HepG2 (cell line): ENCODE measurements around the gene PEX3. TPM values are rescaled to one million over a fixed set of nuclear protein-coding genes. Genes with fewer than 3 reads are reported as not detected.
"Not testable (repeated sequence)": the region's sequence is repeated elsewhere in the genome, so short reads cannot be mapped to it uniquely, and the experiment has no call there.

Experiments used
- ATAC-seq: fragments of 200-7000 bp; cut with Tn5 transposase; 3 replicates; pipeline ENCODE4 v1.9.1; 2020; ENCODE audit warnings: mild to moderate bottlenecking, moderate library complexity
- BruUV-seq: library from RNA; stranded (reverse); fragments of 400-500 nt; replicated peaks from 2 replicates; lab custom pipeline; 2021; lab: Mats Ljungman, UMichigan
- CTCF ChIA-PET: fragments of 300-600 bp; formaldehyde crosslinking; extraction: SDS; loops from one replicate; lab custom pipeline; 2021; ENCODE audit warnings: low total read pairs, inconsistent platforms, low intra/inter-chr PET ratio; lab: Yijun Ruan, JAX
- POLR2A ChIA-PET: fragments of 350-600 bp; sonication (Branson Sonifier 250); formaldehyde crosslinking; loops from one replicate; lab custom pipeline; 2020; ENCODE audit warnings: antibody characterized with exemption, inconsistent platforms; lab: Yijun Ruan, JAX
- DNase-seq: peaks from one replicate; pipeline ENCODE4 v3.0.0-alpha.2; 2015; ENCODE audit warnings: low spot score
- FAIRE-seq: peaks from 3 replicates; lab custom pipeline; 2011; peaks lifted over from hg19 to GRCh38; lab: Jason Lieb, UNC
- H2AFZ ChIP-seq: one replicate; pipeline ENCODE4 v1.6.1; 2011; ENCODE audit warnings: low read length, inconsistent platforms
- H3K27ac ChIP-seq: fragments of 300-600 bp; 3 replicates; pipeline ENCODE4 v1.8.0; 2011; ENCODE audit warnings: mixed run types, mild to moderate bottlenecking, mixed read lengths, low read length, inconsistent platforms; ENCODE audit not compliant: insufficient read depth; ENCODE audit errors: extremely low read length
- H3K27me3 ChIP-seq, 2 experiments: fragments of 200-600 bp in 1 of 2; 2 replicates in 1 of 2; 3 replicates in 1 of 2; pipeline versions ENCODE4 v1.6.0 to v1.8.0; 2011; ENCODE audit warnings: low read length in 2 of 2, mild to moderate bottlenecking in 2 of 2, moderate library complexity in 2 of 2, inconsistent platforms in 1 of 2; ENCODE audit not compliant: insufficient read depth in 2 of 2, control insufficient read depth in 1 of 2
- H3K36me3 ChIP-seq, 2 experiments: fragments of 200-600 bp in 1 of 2; replicated peaks in 1 of 2; 2 replicates in 1 of 2; 3 replicates in 1 of 2; pipeline versions ENCODE4 v1.5.1 to v1.8.0; 2011; ENCODE audit warnings: low read length in 2 of 2, inconsistent platforms in 1 of 2; ENCODE audit not compliant: insufficient read depth in 2 of 2, control insufficient read depth in 1 of 2
- H3K4me1 ChIP-seq: 2 replicates; pipeline ENCODE4 v1.5.1; 2012; ENCODE audit warnings: low read length, inconsistent platforms; ENCODE audit not compliant: insufficient read depth
- H3K4me2 ChIP-seq: 2 replicates; pipeline ENCODE4 v1.6.0; 2011; ENCODE audit warnings: low read depth, low read length, inconsistent platforms
- H3K4me3 ChIP-seq, 3 experiments: fragments of 200-600 bp in 1 of 3; sonication (generic), shearing (Covaris generic) in 1 of 3; replicated peaks in 1 of 3; 2 replicates each; pipeline ENCODE4 v1.5.1; 2011 to 2016; ENCODE audit warnings: low read length in 3 of 3, inconsistent platforms in 2 of 3, low read depth in 2 of 3, mild to moderate bottlenecking in 2 of 3, control low read depth in 1 of 3, mixed read lengths in 1 of 3; ENCODE audit not compliant: insufficient read depth in 1 of 3
- H3K79me2 ChIP-seq: one replicate; pipeline ENCODE4 v1.6.1; 2011; ENCODE audit warnings: low read length, inconsistent platforms; ENCODE audit not compliant: insufficient read depth
- H3K9ac ChIP-seq: 2 replicates; pipeline ENCODE4 v1.6.0; 2011; ENCODE audit warnings: mild to moderate bottlenecking, low read depth, low read length, inconsistent platforms; ENCODE audit not compliant: insufficient read depth
- H3K9me3 ChIP-seq: 2 replicates; pipeline ENCODE4 v1.5.1; 2012; ENCODE audit warnings: mild to moderate bottlenecking, low read length
- H4K20me1 ChIP-seq: 2 replicates; pipeline ENCODE4 v1.6.0; 2011; ENCODE audit warnings: inconsistent platforms, mild to moderate bottlenecking, low read length, moderate library complexity; ENCODE audit not compliant: insufficient read depth
- CSRNP1 ChIP-seq: sonication (generic); formaldehyde crosslinking; IDR thresholded peaks from 2 replicates; pipeline ENCODE4 v1.8.1; 2023; ENCODE audit warnings: mild to moderate bottlenecking, missing genetic modification reagents
- MED8 ChIP-seq: sonication (generic); formaldehyde crosslinking; IDR thresholded peaks from 2 replicates; pipeline ENCODE4 v1.8.1; 2023; ENCODE audit warnings: mild to moderate bottlenecking, missing genetic modification reagents; ENCODE audit not compliant: insufficient replicate concordance
- PRPF4 ChIP-seq: fragments of 200-400 bp; formaldehyde crosslinking; IDR thresholded peaks from 2 replicates; pipeline ENCODE4 v1.6.1; 2016; ENCODE audit warnings: low read length, low read depth; ENCODE audit not compliant: poor library complexity, severe bottlenecking
- ZNF264 ChIP-seq: sonication (generic); formaldehyde crosslinking; IDR thresholded peaks from 2 replicates; pipeline ENCODE4 v1.4.0; 2020; ENCODE audit warnings: missing genetic modification reagents
- WGBS: methylation state at CpG from one replicate; pipeline ENCODE4 v1.1.6; 2017; ENCODE audit warnings: low lambda C conversion rate; 5-methylcytosine and 5-hydroxymethylcytosine counted together
- in situ Hi-C: cut with HindIII; loops from 2 replicates; pipeline ENCODE4 v1.10.0; 2017; ENCODE audit warnings: low pct_unique_long_range_greater_than_20kb; ENCODE audit not compliant: extremely low pct_ligation_motif_present
- intact Hi-C: fragments of 100-400 bp; cut with micrococcal nuclease; formaldehyde crosslinking; loops from one replicate; pipeline ENCODE4 v1.10.0; 2022; ENCODE audit not compliant: unreplicated experiment
- polyA plus RNA-seq, 8 experiments: library from polyadenylated mRNA; depleted of rRNA in 3 of 8; stranded (reverse) in 7 of 8; unstranded in 1 of 8; fragments of >200 nt; fragmentation: Illumina TruSeq in 4 of 8; extraction: Trizol in 4 of 8; gene quantifications; 2 replicates each; pipeline versions ENCODE4 v1.2.1 to v1.2.3, GENCODE V29; 2011 to 2016; ENCODE audit warnings: low read depth in 4 of 8, missing spikeins in 1 of 8, mixed read lengths in 1 of 8; ENCODE audit not compliant: insufficient read depth in 1 of 8
- total RNA-seq, 5 experiments: library from RNA; depleted of rRNA; stranded (reverse); fragments of >200 nt; fragmentation: Illumina TruSeq; extraction: Trizol; gene quantifications; 2 replicates each; pipeline ENCODE4 v1.2.3, GENCODE V29; 2016; ENCODE audit warnings: low read depth in 1 of 5

Gene PEX3
- total and polyA plus RNA-seq, 2 of the 13 experiments (the other 11 are each of a cell fraction or from before 2014, with no cell fraction given), result 30.9 to 40.8 TPM

- intact Hi-C loops, result loop anchor here (2.0 kb wide), 1 partner anchor 60 kb away; the partner anchor contains the start of genes ADAT2 and PEX3
- H2AFZ ChIP-seq, H3K27ac ChIP-seq, in situ Hi-C loops, DNase-seq, CTCF ChIA-PET, H3K9me3 ChIP-seq, H4K20me1 ChIP-seq, ATAC-seq, H3K27me3 ChIP-seq, FAIRE-seq, BruUV-seq: not testable (repeated sequence)
- peak overlapping the region; percentile 64 to 87 (median 72) for H3K4me3 ChIP-seq
- peak overlapping the region; percentile 81 for H3K9ac ChIP-seq
- H3K36me3 ChIP-seq, result peaks cover 13 to 25% of the 10 kb centered on the region in 2 experiments
- POLR2A ChIA-PET, result interaction anchor here (4.4 kb wide), 1 partner anchor 26 kb away, joined by 38 read pairs; no protein-coding TSS in a partner anchor
- peaks cover 34% of the 10 kb centered on the region for H3K79me2 ChIP-seq
- peak overlapping the region; percentile 85 for H3K4me2 ChIP-seq
- H3K4me1 ChIP-seq, result peaks cover 47% of the 10 kb centered on the region
- TF ChIP-seq CSRNP1 (CRISPR knock-in tag), result 0 out of 2 replicates have a peak, but pooled peaks have one; percentile 62
- TF ChIP-seq ZNF264 (CRISPR knock-in tag), result 0 out of 2 replicates have a peak, but pooled peaks have one; percentile 11
- peak; percentile 23 for TF ChIP-seq PRPF4
- TF ChIP-seq MED8, result peak; percentile 6
- 84% methylated on average over 13 of the region's 13 CpGs for WGBS
These were observed 59.7 kb downstream of the PEX3 start for GRCh38 chr6:143510326-143510725.
